SK-N-SH (cell line): ENCODE results near the gene U2AF1L4. TPM values are rescaled to one million over a fixed set of nuclear protein-coding genes. Genes with fewer than 3 reads are reported as not detected.

Experiments used
- CTCF ChIA-PET: fragments of 300-600, 350-600 bp; formaldehyde crosslinking; extraction: SDS; loops from one replicate; lab custom pipeline; 2021; lab: Yijun Ruan, JAX
- POLR2A ChIA-PET: fragments of 350-600 bp; sonication (Branson Sonifier 250); formaldehyde crosslinking; extraction: SDS; loops from one replicate; lab custom pipeline; 2020; ENCODE audit warnings: antibody characterized with exemption, inconsistent platforms; lab: Yijun Ruan, JAX
- DNase-seq: peaks from one replicate; pipeline ENCODE4 v3.0.0; 2012
- H2AFZ ChIP-seq: fragments of 200-600 bp; sonication (generic); 2 replicates; pipeline ENCODE4 v1.8.1; 2016; ENCODE audit warnings: antibody characterized with exemption, mild to moderate bottlenecking, low read depth
- H3F3A ChIP-seq: fragments of 200-600 bp; sonication (generic); replicated peaks from 2 replicates; pipeline ENCODE3; 2016; ENCODE audit warnings: antibody characterized with exemption, mild to moderate bottlenecking; ENCODE audit not compliant: insufficient read depth
- H3K27ac ChIP-seq, 2 experiments: fragments of 200-500 bp in 1 of 2; fragments of 200-600 bp in 1 of 2; sonication (Bioruptor generic) in 1 of 2; sonication (generic), shearing (Covaris generic) in 1 of 2; 2 replicates each; pipeline versions ENCODE4 v1.5.1 to v1.6.1; 2014 to 2016; ENCODE audit warnings: low read depth in 2 of 2, inconsistent platforms in 1 of 2, low read length in 1 of 2, mild to moderate bottlenecking in 1 of 2, mixed read lengths in 1 of 2
- H3K27me3 ChIP-seq: fragments of 200-600 bp; sonication (generic), shearing (Covaris generic); 2 replicates; pipeline ENCODE4 v1.6.1; 2016; ENCODE audit warnings: mixed run types; ENCODE audit not compliant: insufficient read depth
- H3K36me3 ChIP-seq, 2 experiments: fragments of 200-500 bp in 1 of 2; fragments of 200-600 bp in 1 of 2; sonication (Bioruptor generic) in 1 of 2; sonication (generic) in 1 of 2; replicated peaks in 1 of 2; 2 replicates each; pipeline versions ENCODE3 to v1.5.1; 2014 to 2016; ENCODE audit warnings: low read length in 1 of 2, mild to moderate bottlenecking in 1 of 2; ENCODE audit not compliant: insufficient read depth in 2 of 2, control insufficient read depth in 1 of 2
- H3K4me1 ChIP-seq, 2 experiments: fragments of 200-500 bp in 1 of 2; fragments of 200-600 bp in 1 of 2; sonication (Bioruptor generic) in 1 of 2; sonication (generic), shearing (Covaris generic) in 1 of 2; 2 replicates each; pipeline versions ENCODE4 v1.5.1 to v1.6.1; 2014 to 2016; ENCODE audit warnings: low read depth in 1 of 2, low read length in 1 of 2, mixed run types in 1 of 2; ENCODE audit not compliant: insufficient read depth in 2 of 2, control insufficient read depth in 1 of 2
- H3K4me2 ChIP-seq: fragments of 200-600 bp; sonication (generic), shearing (Covaris generic); 2 replicates; pipeline ENCODE4 v1.6.1; 2017; ENCODE audit warnings: mixed run types
- H3K4me3 ChIP-seq, 2 experiments: fragments of 200-500 bp in 1 of 2; fragments of 200-600 bp in 1 of 2; sonication (Bioruptor generic) in 1 of 2; sonication (generic), shearing (Covaris generic) in 1 of 2; 2 replicates each; pipeline versions ENCODE4 v1.5.1 to v1.8.1; 2014 to 2016; ENCODE audit warnings: low read depth in 2 of 2, inconsistent platforms in 1 of 2, low read length in 1 of 2, mild to moderate bottlenecking in 1 of 2, mixed read lengths in 1 of 2, moderate library complexity in 1 of 2
- H3K79me2 ChIP-seq: fragments of 200-600 bp; sonication (generic); 2 replicates; pipeline ENCODE4 v1.8.1; 2017; ENCODE audit warnings: mild to moderate bottlenecking; ENCODE audit not compliant: insufficient read depth
- H3K9ac ChIP-seq: fragments of 200-600 bp; sonication (generic); 2 replicates; pipeline ENCODE4 v1.6.1; 2017; ENCODE audit warnings: mixed run types
- H3K9me2 ChIP-seq: fragments of 200-600 bp; sonication (generic); 2 replicates; pipeline ENCODE4 v1.6.1; 2017; ENCODE audit warnings: mixed run types
- H3K9me3 ChIP-seq: fragments of 200-600 bp; sonication (generic); 2 replicates; pipeline ENCODE4 v1.6.1; 2017; ENCODE audit warnings: mixed run types, mild to moderate bottlenecking, moderate library complexity
- H4K20me1 ChIP-seq: fragments of 200-600 bp; sonication (generic); 2 replicates; pipeline ENCODE4 v1.6.1; 2017; ENCODE audit warnings: mild to moderate bottlenecking, mixed run types; ENCODE audit not compliant: insufficient read depth
- CTCF ChIP-seq: fragments of 200-600 bp; sonication (generic); IDR thresholded peaks from 2 replicates; pipeline ENCODE4 v1.6.1; 2017; ENCODE audit warnings: antibody characterized with exemption, mild to moderate bottlenecking, moderate library complexity
- ELF1 ChIP-seq: IDR thresholded peaks from 2 replicates; pipeline ENCODE4 v1.4.0; 2012
- FOXJ3 ChIP-seq: sonication (generic); formaldehyde crosslinking; IDR thresholded peaks from 2 replicates; pipeline ENCODE4 v1.5.1; 2020; ENCODE audit warnings: mild to moderate bottlenecking, missing genetic modification reagents
- GABPA ChIP-seq: IDR thresholded peaks from 2 replicates; pipeline ENCODE4 v1.4.0; 2012; ENCODE audit warnings: low read depth, mild to moderate bottlenecking
- GATA2 ChIP-seq: sonication (generic); formaldehyde crosslinking; IDR thresholded peaks from 2 replicates; pipeline ENCODE4 v1.5.0; 2020; ENCODE audit warnings: mild to moderate bottlenecking, missing genetic modification reagents
- JUND ChIP-seq: IDR thresholded peaks from 2 replicates; pipeline ENCODE4 v1.4.0; 2012
- MAX ChIP-seq: IDR thresholded peaks from 2 replicates; pipeline ENCODE4 v1.4.0; 2012; ENCODE audit warnings: low read depth
- MXI1 ChIP-seq: IDR thresholded peaks from 2 replicates; pipeline ENCODE4 v1.6.1; 2012; ENCODE audit warnings: mild to moderate bottlenecking, low read depth, low read length, improper control_type of control experiment
- NFIC ChIP-seq: IDR thresholded peaks from 2 replicates; pipeline ENCODE4 v1.4.0; 2012; ENCODE audit warnings: borderline replicate concordance
- NRF1 ChIP-seq: IDR thresholded peaks from 2 replicates; pipeline ENCODE4 v1.6.1; 2012; ENCODE audit warnings: low read depth, mild to moderate bottlenecking, low read length
- PBX3 ChIP-seq: IDR thresholded peaks from 2 replicates; pipeline ENCODE4; 2012
- RAD21 ChIP-seq: IDR thresholded peaks from 2 replicates; pipeline ENCODE4 v1.6.1; 2012; ENCODE audit warnings: mild to moderate bottlenecking, low read length
- RCOR1 ChIP-seq: fragments of 150-350 bp; IDR thresholded peaks from 2 replicates; pipeline ENCODE4 v1.6.1; 2017; ENCODE audit warnings: antibody characterized with exemption, low read length
- REST ChIP-seq: IDR thresholded peaks from 2 replicates; pipeline ENCODE4 v1.6.1; 2012; ENCODE audit warnings: mild to moderate bottlenecking, low read depth, low read length, moderate library complexity
- SMC3 ChIP-seq: IDR thresholded peaks from 2 replicates; pipeline ENCODE4 v1.6.1; 2012; ENCODE audit warnings: low read depth, low read length, improper control_type of control experiment
- USF1 ChIP-seq: IDR thresholded peaks from 2 replicates; pipeline ENCODE4 v1.4.0; 2012; ENCODE audit warnings: low read depth, borderline replicate concordance
- WGBS: methylation state at CpG from one replicate; pipeline ENCODE4 v1.1.6; 2017; ENCODE audit warnings: low lambda C conversion rate; 5-methylcytosine and 5-hydroxymethylcytosine counted together
- polyA plus RNA-seq, 3 experiments: library from polyadenylated mRNA; depleted of rRNA; stranded (reverse); fragments of >200 nt; gene quantifications; 2 replicates each; pipeline ENCODE4 v1.2.3, GENCODE V29; 2012

Gene U2AF1L4
- polyA plus RNA-seq, 1 of the 3 experiments (the other 2 are of a cell fraction), result 25.9 TPM

- no peak overlapping the region for H3K9ac ChIP-seq
- no peak overlapping the region for H2AFZ ChIP-seq
- H3K36me3 ChIP-seq, result no peaks in the 10 kb centered on the region
- CTCF ChIA-PET, result interaction anchor here (0.7 to 4.1 kb wide), 11 partner anchors 9 to 188 kb away, joined by 3 to 33 read pairs (median 4); partner anchors contain the start of genes PSENEN, U2AF1L4 and ZBTB32
- H3K4me2 ChIP-seq, result no peak overlapping the region
- no peaks in the 10 kb centered on the region for H3K9me2 ChIP-seq
- no peaks in the 10 kb centered on the region for H3K4me1 ChIP-seq
- 31% methylated on average over 8 of the region's 8 CpGs for WGBS
- H3K27me3 ChIP-seq, result peaks cover 7% of the 10 kb centered on the region; the same call in 1 of the 2 replicates
- H3K79me2 ChIP-seq, result no peaks in the 10 kb centered on the region
- H3K4me3 ChIP-seq, result no peak overlapping the region; a peak in 1 of 4 replicates
- no peaks in the 10 kb centered on the region for H3K9me3 ChIP-seq
- H3F3A ChIP-seq, result peaks cover 11% of the 10 kb centered on the region
- no peaks in the 10 kb centered on the region for H4K20me1 ChIP-seq
- no peak for TF ChIP-seq ELF1
- peak; percentile 18; the same call in 1 of the 2 replicates for TF ChIP-seq PBX3
- TF ChIP-seq MAX, result no peak
- peak; percentile 92 for TF ChIP-seq RAD21
- TF ChIP-seq USF1, result no peak
- no peak for TF ChIP-seq FOXJ3 (CRISPR knock-in tag)
- TF ChIP-seq SMC3, result peak; percentile 93
- peak; percentile 98 for TF ChIP-seq CTCF
- TF ChIP-seq GABPA, result no peak
- TF ChIP-seq GATA2 (CRISPR knock-in tag), result no peak
- TF ChIP-seq RCOR1, result no peak; the same call in 1 of the 2 replicates
- TF ChIP-seq NRF1, result no peak
- POLR2A ChIA-PET, result no interaction called here
- DNase-seq, result peak; percentile 90
- no peak overlapping the region for H3K27ac ChIP-seq
Measured at GRCh38 chr19:35693835-35694599, 51.2 kb downstream of the U2AF1L4 start.

GRCh38 chr19:35693422-35693821 lies 51.8 kb downstream of the U2AF1L4 start:
- no peaks in the 10 kb centered on the region for H3K4me1 ChIP-seq
- ChIA-PET POLR2A (no interaction called here), CTCF (interaction anchor here (0.7 to 4.1 kb wide), 14 partner anchors 10 to 340 kb away, joined by 3 to 33 read pairs (median 4); partner anchors contain the start of genes KMT2B, PSENEN, U2AF1L4 and ZBTB32)
- no peak overlapping the region; a peak in 1 of 4 replicates for H3K4me3 ChIP-seq
- peaks cover 1% of the 10 kb centered on the region; the same call in 1 of the 2 replicates for H3K27me3 ChIP-seq
- H3F3A ChIP-seq, result peaks cover 11% of the 10 kb centered on the region
- no peak overlapping the region for H3K27ac ChIP-seq
- H3K9me2 ChIP-seq, result no peaks in the 10 kb centered on the region
- no peaks in the 10 kb centered on the region for H4K20me1 ChIP-seq
- 11% methylated on average over 8 of the region's 8 CpGs for WGBS
- H3K9ac ChIP-seq, result no peak overlapping the region
- H3K4me2 ChIP-seq, result no peak overlapping the region
- H3K79me2 ChIP-seq, result no peaks in the 10 kb centered on the region
- H3K9me3 ChIP-seq, result no peaks in the 10 kb centered on the region
- DNase-seq, result no peak
- no peak overlapping the region for H2AFZ ChIP-seq
- no peaks in the 10 kb centered on the region for H3K36me3 ChIP-seq
- no peak for TF ChIP-seq PBX3
- no peak for TF ChIP-seq FOXJ3 (CRISPR knock-in tag)
- TF ChIP-seq MXI1, result no peak
- TF ChIP-seq NFIC, result no peak
- TF ChIP-seq RCOR1, result no peak
- TF ChIP-seq ELF1, result no peak
- no peak for TF ChIP-seq REST
- no peak for TF ChIP-seq GATA2 (CRISPR knock-in tag)
- TF ChIP-seq JUND, result no peak
